GM19467 (cell line): ENCODE results near the gene TRIM56.
"Not testable (repeated sequence)": the region's sequence is repeated elsewhere in the genome, so short reads cannot be mapped to it uniquely, and the experiment has no call there.

ENCODE experiments used
- ATAC-seq: cut with Tn5 transposase; IDR thresholded peaks from one replicate; pipeline ENCODE4 v1.9.1; 2021; ENCODE audit warnings: mild to moderate bottlenecking, moderate library complexity; ENCODE audit not compliant: unreplicated experiment

TRIM56 gene

DNA sequence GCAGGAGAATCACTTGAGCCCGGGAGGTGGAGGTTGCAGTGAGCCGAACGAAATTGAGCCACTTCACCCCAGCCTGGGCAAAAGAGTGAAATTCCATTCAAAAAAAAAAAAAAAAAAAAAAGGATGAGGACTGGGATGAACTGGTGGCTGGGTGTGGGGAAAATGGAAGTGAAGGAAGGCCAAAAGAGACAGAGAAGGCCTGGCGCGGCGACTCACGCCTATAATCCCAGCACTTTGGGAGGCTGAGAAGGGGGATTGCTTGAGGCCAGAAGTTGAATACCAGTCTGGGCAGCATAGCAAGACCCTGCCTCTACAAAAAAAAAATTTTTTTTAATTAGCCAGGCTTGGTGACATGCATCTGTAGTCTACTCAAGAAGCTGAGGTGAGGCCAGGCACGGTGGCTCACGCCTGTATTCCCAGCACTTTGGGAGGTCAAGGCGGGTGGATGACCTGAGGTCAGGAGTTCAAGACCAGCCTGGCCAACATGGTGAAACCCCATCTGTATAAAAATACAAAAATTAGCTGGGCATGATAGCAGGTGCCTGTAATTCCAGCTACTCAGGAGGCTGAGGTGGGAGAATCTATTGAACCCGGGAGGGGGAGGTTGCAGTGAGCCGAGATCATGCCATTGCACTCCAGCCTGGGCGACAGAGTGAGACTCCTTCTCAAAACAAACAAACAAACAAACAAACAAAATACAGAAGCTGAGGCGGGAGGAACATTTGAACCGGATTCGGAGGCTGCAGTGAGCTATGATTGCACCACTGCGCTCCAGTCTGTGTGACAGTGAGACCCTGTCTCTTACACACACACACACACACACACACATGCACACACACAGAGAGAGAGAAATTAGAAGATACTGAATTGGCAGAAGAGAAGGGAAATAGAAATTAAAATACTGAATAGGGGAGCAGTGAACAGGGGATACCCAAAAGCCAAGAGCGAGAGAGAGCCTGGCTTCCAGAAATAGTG, 47.6 kb downstream of the TRIM56 start:
- not testable (repeated sequence) for ATAC-seq

- ATAC-seq, result no peak
Observed at GRCh38 chr7:101133621-101134398, 48.5 kb downstream of the TRIM56 start.

- ATAC-seq, result no peak
Observed at GRCh38 chr7:101134399-101134980, 49.2 kb downstream of the TRIM56 start.

- ATAC-seq, result no peak
Observed at GRCh38 chr7:101137651-101138212, 52.5 kb downstream of the TRIM56 start.

DNA sequence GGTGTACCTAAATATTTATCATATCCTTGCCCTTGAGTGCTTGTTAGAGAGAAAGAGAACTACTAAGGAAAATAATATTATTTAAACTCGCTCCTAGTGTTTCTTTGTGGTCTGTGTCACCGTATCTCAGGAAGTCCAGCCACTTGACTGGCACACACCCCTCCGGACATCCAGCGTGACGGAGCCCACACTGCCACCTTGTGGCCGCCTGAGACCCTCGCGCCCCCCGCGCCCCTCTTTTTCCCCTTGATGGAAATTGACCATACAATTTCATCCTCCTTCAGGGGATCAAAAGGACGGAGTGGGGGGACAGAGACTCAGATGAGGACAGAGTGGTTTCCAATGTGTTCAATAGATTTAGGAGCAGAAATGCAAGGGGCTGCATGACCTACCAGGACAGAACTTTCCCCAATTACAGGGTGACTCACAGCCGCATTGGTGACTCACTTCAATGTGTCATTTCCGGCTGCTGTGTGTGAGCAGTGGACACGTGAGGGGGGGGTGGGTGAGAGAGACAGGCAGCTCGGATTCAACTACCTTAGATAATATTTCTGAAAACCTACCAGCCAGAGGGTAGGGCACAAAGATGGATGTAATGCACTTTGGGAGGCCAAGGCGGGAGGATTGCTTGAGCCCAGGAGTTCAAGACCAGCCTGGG, 53.1 kb downstream of the TRIM56 start:
- ATAC-seq, result no peak

DNA sequence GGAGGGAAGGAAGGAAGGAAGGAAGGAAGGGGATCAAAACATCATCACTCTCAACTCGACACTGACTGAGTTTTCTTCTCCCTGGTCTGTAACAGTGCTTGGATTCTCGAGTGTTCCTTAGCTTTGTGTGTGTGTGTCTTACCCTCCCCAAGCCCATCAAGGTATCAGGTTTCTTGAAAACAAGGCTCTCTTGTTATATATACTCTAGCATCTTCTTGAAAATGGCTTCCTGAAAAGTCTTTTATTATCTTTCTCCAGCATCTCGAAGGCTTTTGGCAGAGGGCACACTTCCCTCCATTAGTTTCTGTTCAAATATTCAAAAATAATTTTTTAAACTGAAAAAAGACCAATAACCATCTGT, 55.0 kb downstream of the TRIM56 start:
- ATAC-seq, result no peak

- no peak for ATAC-seq
Observed at GRCh38 chr7:101140746-101141382, 55.6 kb downstream of the TRIM56 start.
